ENCODE results near the gene ZDHHC11B.
"Not testable (repeated sequence)": the region's sequence is repeated elsewhere in the genome, so short reads cannot be mapped to it uniquely, and the experiment has no call there.

Gene ZDHHC11B

DNA sequence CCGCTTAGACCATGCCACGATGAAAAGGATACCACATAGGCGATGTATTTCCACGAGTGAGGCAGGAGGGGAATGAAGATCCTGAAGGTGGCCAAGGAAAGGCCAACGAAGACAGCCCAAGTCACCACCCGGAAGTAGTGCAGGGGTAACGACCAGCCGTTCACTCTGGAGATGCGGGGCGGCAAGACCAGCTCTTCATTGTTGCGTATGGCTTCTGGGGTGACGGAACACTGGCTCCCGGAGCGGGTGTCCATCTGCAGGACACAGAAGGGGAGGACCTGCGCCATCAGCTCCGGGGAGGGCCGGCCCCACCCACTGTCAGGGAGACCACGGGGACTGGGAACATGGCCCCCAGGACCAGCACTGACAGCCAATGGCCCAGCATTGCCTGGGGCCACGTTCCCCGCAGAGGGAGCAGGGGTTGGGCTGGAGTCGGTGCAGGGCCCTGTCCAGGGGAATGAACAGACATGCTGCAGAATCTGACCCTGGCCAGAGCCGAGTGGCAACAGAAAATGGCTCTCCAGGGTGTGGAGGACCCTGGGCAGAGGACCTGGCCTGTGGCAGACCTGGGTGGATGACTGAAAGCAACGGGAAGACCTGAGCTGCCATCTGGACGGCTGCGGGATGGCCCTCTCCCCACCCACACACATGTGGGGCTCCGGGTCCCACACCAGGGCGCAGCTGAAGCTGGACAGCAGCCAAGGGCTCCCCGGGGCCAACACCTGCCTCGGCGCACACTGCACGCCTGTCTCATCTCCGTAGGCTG is 17.7 kb downstream of the ZDHHC11B start:
- DNase-seq = no peak

DNA sequence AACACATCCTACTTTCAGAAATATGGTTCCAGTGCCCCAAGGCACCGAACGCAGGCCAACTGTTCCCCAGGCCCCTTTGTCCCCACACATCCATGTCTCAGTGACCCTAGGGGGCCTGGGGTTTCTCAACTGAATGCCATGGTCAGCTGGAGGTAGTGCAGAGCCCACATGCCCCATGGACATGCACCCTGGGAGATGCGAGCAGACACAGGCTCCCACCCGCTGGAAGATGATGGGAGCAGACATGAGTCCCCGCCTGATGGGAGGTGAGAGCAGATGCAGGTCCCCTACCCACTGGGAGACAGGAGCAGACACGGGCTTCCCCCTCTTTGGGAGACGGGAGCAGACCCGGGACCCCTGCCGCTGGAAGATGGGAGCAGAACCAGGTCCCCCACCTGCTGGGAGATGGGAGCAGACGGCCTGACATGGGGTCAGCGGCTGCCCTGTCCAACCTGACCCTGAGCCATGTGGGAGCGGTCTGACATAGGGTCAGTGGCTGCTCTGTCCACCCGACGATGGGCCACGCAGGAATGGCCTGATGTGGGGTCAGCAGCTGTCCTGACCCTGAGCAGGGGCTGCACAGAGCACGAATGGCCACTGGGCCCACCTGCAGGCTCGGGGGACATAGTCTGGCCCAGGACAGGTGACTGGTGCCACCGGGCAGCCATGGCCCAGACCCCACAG is 18.4 kb downstream of the ZDHHC11B start:
- no peak for DNase-seq

DNA sequence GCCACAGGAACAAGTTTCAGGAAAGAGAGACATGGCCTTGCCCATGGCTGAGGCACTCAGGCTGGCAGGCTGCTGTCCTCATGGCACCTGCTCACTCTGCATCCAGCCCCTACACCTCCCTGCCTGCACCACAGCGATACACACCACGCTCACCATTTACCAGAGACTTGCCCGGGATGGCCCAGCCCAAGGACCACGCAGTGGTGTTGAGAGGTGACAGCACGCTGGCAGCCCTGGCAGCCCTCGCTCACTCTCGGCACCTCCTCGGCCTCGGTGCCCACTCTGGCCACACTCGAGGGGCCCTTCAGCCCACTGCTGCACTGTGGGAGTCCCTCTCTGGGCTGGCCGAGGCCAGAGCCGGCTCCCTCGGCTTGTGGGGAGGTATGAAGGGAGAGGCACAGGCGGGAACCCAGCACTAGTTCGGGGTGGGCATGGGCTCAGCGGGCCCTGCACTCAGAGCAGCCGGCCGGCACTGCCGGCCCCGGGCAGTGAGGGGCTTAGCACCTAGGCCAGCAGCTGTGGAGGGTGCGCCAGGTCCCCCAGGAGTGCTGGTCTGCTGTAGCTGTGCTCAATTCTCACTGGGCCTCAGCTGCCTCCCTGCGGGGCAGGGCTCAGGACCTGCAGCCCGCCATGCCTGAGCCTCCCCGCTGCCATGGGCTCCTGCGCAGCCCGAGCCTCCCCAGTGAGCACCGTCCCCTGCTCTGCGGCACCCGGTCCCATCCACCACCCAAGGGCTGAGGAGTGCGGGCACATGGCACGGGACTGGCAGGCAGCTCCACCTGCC is 20.3 kb downstream of the ZDHHC11B start:
- no peak for DNase-seq

DNA sequence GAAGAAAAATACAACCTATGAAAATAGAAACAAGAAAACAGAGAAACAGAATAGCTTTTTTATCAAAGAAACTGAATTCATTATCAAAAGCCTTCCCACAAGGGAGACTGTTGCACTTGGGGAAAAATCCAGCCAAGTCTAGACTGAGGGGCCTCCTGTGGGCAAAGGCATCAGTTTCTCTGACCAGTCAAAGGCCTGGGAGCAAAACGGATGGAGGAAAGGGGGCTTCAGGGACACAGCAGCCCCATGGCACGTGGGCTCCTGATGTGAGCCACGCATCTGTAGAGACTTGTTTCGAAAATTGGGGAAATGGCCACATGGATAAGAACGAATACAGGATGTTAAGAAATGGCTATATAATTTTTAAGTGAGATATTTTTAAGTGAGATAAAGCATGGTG is 21.1 kb downstream of the ZDHHC11B start:
- no peak for DNase-seq

- not testable (repeated sequence) for DNase-seq
Measured at GRCh38 chr5:762996-763395, 21.5 kb downstream of the ZDHHC11B start.

- no peak for DNase-seq
Measured at GRCh38 chr5:761854-762710, 22.4 kb downstream of the ZDHHC11B start.

GRCh38 chr5:761059-761771 is 23.3 kb downstream of the ZDHHC11B start:
- no peak for DNase-seq

DNA sequence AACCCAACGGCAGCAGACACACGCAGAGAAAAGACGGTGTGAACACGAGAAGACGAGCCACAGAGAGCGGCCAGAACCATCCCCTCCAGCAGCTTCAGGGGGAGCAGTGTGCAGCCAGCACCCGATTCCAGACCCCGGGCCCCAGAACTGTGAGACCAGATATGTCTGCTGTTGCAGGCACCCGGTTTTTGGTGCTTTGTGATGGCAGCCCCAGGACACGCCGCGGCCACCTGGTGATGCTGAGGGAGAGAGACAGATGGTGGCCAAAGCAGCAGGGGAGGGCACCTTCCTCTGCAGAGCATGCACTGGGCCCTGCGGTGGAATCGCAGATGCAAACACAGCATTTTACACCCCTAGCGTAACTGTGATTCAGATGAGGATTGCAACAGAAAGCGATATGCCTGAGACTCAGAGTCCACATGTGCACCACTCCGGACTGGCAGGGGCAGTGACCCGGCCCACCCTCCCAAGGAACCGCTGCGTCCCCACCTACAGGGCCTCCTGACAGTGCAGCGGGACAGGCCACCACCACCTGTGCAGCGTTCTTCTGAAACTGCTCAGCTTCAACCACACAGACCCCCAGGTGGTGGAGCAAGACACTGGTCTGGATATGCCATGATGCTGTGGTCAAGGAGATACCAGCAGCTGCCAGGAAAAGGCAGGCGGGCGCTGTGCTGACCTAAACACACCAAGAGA is 24.0 kb downstream of the ZDHHC11B start:
- DNase-seq = no peak

DNA sequence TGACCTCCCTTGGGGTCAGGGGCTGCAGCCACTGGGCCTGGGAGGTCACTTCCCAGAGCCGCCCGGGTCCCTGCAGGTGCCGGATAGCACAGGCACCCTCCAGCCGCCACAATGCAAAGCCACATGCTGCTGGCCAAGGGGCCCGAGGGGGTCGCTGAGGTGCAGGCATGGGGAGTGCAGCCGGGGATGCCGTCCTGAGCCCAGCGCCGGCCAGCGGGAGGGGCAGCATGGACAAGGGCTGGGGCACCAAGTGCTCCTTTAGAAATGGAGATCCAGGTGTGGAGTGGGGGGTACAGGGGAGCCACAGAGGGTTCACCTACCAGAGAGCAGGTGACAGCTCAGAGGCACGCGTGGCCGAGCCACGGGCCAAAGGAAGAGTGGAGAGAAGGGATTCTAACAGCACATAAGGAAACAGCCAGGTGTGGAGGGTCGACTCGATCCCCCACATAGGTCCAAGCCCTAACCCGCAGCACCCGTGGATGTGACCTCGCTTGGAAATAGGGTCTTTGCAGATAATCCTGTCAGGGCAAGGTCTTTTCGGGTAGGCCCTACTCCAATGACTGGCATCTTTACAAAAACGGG is 24.7 kb downstream of the ZDHHC11B start:
- no peak for DNase-seq

DNA sequence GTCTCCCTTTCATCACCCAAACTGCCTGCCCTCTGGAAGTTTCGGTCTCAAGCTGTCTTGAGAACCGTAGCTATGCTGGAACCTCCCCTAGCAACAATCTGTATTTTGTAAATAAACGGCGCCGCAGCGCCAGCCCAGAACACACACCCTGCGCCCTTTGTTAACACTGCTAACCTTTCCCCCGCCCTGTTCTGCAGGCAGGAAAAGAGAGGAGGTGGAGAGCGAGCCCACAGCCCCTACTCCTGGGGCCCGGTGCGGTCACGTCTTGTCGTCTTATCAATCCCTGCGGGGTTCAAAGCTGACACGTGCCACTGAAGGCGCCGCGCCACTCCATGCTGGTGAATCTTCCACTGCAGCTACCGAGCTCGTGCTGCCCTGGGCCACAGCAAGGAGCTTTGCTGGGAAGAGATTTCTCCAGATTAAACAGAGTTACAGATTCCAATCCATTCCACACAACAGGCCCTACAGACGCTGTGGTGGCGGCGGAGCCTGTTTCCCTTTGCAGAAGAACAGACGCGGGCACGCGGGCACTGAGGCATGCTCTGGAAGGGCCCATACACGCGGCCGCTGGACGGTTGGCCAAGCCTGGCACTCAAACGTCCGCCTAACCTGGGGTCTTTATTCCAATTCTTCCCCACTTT is 25.3 kb downstream of the ZDHHC11B start:
- no peak for DNase-seq

- no peak for DNase-seq
Measured at GRCh38 chr5:758698-759053, 25.9 kb downstream of the ZDHHC11B start.

GRCh38 chr5:757931-758697 is 26.4 kb downstream of the ZDHHC11B start:
- no peak for DNase-seq

GRCh38 chr5:757346-757930 is 27.1 kb downstream of the ZDHHC11B start:
- no peak for DNase-seq

DNA sequence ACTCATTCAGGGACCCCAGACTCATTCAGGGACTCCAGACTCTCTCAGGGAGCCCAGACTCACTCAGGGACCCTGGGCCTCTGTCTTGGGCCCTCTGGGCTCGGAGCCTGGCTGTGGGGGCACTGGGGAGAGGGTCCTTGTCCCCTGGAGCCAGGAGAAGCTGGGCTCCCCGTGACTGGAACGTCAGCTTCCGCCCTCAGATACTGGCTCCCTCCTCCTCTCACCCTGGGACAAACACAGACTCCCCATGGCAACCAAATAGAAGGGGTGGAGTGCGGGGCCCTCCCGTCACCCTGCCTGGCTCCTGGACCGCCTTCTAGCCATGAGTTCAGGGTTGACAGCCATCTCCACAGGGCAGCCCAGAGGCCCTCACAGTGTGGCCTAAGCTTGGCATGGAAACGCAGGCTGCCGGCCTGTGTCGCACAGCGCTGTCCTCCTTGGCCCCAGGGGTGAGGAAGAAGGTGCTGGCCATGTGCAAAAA is 27.6 kb downstream of the ZDHHC11B start:
- no peak for DNase-seq

- no peak for DNase-seq
Measured at GRCh38 chr5:756171-756570, 28.4 kb downstream of the ZDHHC11B start.

GRCh38 chr5:754143-754632 is 30.3 kb downstream of the ZDHHC11B start:
- DNase-seq = not testable (repeated sequence)

DNA sequence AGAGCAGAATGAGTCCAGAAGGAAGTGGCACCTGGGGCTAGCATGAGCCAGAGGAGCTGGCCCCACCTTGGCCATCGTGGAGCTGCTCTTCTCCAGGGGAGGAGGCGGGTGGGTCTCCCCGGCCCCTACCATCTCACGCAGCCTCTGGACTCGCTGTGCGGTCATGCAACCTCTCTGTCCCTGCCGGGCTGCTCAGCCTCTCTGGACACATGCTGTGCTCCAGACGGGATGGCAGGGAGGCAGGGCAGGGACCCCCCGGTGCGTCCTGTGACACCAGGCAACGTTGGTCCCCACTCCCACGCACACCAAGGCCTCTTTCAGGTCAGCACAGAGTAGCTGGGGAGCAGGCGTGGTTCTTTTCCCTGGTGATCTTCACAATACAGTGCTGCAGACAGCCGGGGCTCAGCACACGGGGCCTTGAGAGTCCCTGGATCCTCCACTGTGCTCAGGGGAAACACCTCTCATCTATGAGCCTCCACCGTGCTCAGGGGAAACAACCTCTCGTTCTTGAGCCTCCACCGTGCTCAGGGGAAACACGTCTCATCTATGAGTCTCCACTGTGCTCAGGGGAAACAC is 30.9 kb downstream of the ZDHHC11B start:
- not testable (repeated sequence) for DNase-seq

DNA sequence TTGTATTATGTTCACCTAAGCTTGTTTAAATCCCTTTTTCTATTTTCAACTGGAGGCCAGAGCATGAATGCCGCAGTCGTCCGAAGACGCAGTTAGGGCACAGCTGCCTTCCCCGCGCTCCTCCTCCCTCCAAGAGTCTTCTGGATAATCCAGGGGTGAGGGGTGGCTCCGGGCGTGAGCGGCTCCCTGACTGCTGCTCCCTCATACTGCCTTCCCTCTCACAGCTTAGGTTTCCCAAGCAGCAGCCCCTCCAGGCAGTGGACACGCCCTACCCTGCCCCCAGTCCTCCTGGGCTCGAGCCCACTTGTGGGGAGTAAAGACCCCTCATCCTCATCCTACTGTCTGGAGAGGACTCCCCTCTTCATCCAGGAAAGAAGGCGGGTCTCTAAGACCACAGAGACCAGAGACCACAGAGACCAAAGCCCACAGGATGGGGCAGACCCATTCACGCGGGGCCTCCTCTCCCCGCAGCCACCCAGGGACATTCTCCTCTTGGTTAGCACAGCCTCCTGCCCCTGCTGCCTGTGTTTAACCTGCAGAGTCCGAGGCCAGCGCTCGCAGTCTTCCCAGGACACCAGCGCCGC is 31.9 kb downstream of the ZDHHC11B start:
- not testable (repeated sequence) for DNase-seq

Data from activated gamma-delta T cell treated with Interleukin-2 at 50 U/mL for 16 hours (primary cell).